GM23248 (cell line): ENCODE results near the gene GUCY2F. TPM values are rescaled to one million over a fixed set of nuclear protein-coding genes. Genes with fewer than 3 reads are reported as not detected.
A peak's percentile ranks its signal among the peaks of the same experiment; 100 is the strongest.

Experiments used
- DNase-seq: peaks from one replicate; pipeline ENCODE4 v3.0.0-alpha.2; 2015
- H2AFZ ChIP-seq: fragments of 200-600 bp; sonication (generic); 2 replicates; pipeline ENCODE4 v1.6.1; 2016; ENCODE audit warnings: antibody characterized with exemption
- H3F3A ChIP-seq: fragments of 200-600 bp; sonication (generic); 2 replicates; pipeline ENCODE4 v1.6.1; 2016; ENCODE audit warnings: mild to moderate bottlenecking, antibody characterized with exemption, mixed run types; ENCODE audit not compliant: insufficient read depth
- H3K27ac ChIP-seq: fragments of 200-600 bp; sonication (generic); 2 replicates; pipeline ENCODE4 v1.5.1; 2016; ENCODE audit warnings: mild to moderate bottlenecking
- H3K27me3 ChIP-seq: fragments of 200-600 bp; sonication (generic); replicated peaks from 2 replicates; pipeline ENCODE4 v1.6.1; 2016; ENCODE audit warnings: mild to moderate bottlenecking; ENCODE audit not compliant: insufficient read depth
- H3K36me3 ChIP-seq: fragments of 200-600 bp; sonication (generic); 2 replicates; pipeline ENCODE4 v1.6.1; 2016; ENCODE audit warnings: low read depth, mild to moderate bottlenecking
- H3K4me1 ChIP-seq: fragments of 200-600 bp; sonication (generic); 2 replicates; pipeline ENCODE4 v1.6.1; 2016; ENCODE audit warnings: mild to moderate bottlenecking; ENCODE audit not compliant: insufficient read depth
- H3K4me2 ChIP-seq: fragments of 200-600 bp; sonication (generic); one replicate; pipeline ENCODE4 v1.6.1; 2016; ENCODE audit warnings: mild to moderate bottlenecking; ENCODE audit not compliant: unreplicated experiment
- H3K4me3 ChIP-seq: fragments of 200-600 bp; sonication (generic); 2 replicates; pipeline ENCODE4 v1.5.1; 2016; ENCODE audit warnings: mild to moderate bottlenecking
- H3K79me2 ChIP-seq: fragments of 200-600 bp; sonication (generic); 2 replicates; pipeline ENCODE4 v1.6.1; 2016; ENCODE audit warnings: mild to moderate bottlenecking; ENCODE audit not compliant: insufficient read depth
- H3K9ac ChIP-seq: fragments of 200-600 bp; sonication (generic); 2 replicates; pipeline ENCODE4 v1.6.1; 2016; ENCODE audit warnings: mild to moderate bottlenecking
- H3K9me2 ChIP-seq: fragments of 200-600 bp; sonication (generic); 2 replicates; pipeline ENCODE4 v1.6.1; 2016; ENCODE audit warnings: mixed run types, mild to moderate bottlenecking, moderate library complexity; ENCODE audit not compliant: insufficient read depth
- H3K9me3 ChIP-seq: fragments of 200-600 bp; sonication (generic); one replicate; pipeline ENCODE4 v1.6.1; 2017; ENCODE audit warnings: low read depth
- H4K20me1 ChIP-seq: fragments of 200-600 bp; sonication (generic); 2 replicates; pipeline ENCODE4 v1.6.0; 2016; ENCODE audit not compliant: insufficient read depth
- EZH2 ChIP-seq: fragments of 200-600 bp; sonication (generic); IDR thresholded peaks from 2 replicates; pipeline ENCODE4 v1.6.1; 2018; ENCODE audit warnings: antibody characterized with exemption, mild to moderate bottlenecking; ENCODE audit not compliant: insufficient read depth, poor library complexity, severe bottlenecking
- EZH2phosphoT487 ChIP-seq: fragments of 200-600 bp; sonication (generic); IDR thresholded peaks from 2 replicates; pipeline ENCODE4 v1.6.1; 2018; ENCODE audit warnings: antibody characterized with exemption, moderate library complexity, mild to moderate bottlenecking, low read depth; ENCODE audit not compliant: insufficient read depth
- WGBS, 2 experiments: methylation state at CpG; one replicate each; pipeline ENCODE4 v1.1.6; 2015 to 2017; ENCODE audit warnings: low lambda C conversion rate in 2 of 2, low coverage in 1 of 2; ENCODE audit errors: missing lambda C conversion rate in 2 of 2; 5-methylcytosine and 5-hydroxymethylcytosine counted together
- in situ Hi-C: fragments of 300-500 bp; cut with MboI; formaldehyde crosslinking; loops from 2 replicates; pipeline ENCODE4 v1.15.0; 2020
- polyA plus RNA-seq: library from polyadenylated mRNA; unstranded; fragments of >200 nt; fragmentation: Nextera tagmentation; extraction: Ambion mirVana; gene quantifications from 2 replicates; pipeline ENCODE4 v1.2.1, GENCODE V29; 2016
- total RNA-seq: library from RNA; depleted of rRNA; stranded (reverse); fragments of >200 nt; shearing (Covaris generic); gene quantifications from 2 replicates; pipeline ENCODE4 v1.2.3, GENCODE V29; 2014

The GUCY2F gene
- total and polyA plus RNA-seq, 2 experiments from 2014 or later: not detected

DNA sequence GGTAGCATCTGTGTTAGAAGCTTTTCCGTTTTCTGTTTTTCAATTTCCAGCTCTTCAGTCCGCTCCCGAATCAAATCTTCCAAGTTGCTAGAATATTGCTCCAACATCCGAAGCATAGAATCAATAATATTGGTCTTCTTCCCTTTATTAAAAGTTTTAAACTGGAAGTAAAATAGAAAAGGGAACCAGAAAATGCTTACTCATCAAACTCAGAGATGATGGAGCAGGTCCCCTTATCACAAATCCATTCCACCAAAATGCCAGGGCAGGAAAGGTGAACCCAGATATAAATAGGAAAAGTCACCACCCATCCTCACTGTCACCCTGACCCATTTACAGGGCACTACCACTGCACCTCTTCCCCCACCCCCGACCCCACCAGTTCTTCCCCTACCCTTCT is 89.0 kb downstream of the GUCY2F start:
- Histone ChIP-seq H4K20me1 (no peaks in the 10 kb centered on the region), H3K9me2 (no peaks in the 10 kb centered on the region), H3K27ac (no peak overlapping the region), H3K36me3 (no peaks in the 10 kb centered on the region), H3K9ac (no peak overlapping the region), H3K4me2 (no peak overlapping the region), H3K9me3 (no peaks in the 10 kb centered on the region), H3K4me3 (no peak overlapping the region), H3K4me1 (no peaks in the 10 kb centered on the region), H3F3A (no peaks in the 10 kb centered on the region), H3K79me2 (no peaks in the 10 kb centered on the region), H3K27me3 (no peaks in the 10 kb centered on the region), H2AFZ (no peak overlapping the region)
- no peak for DNase-seq
- in situ Hi-C loops: loop anchor here (25.0 kb wide), 1 partner anchor 681 kb away; no protein-coding TSS in a partner anchor
- 60 to 68% methylated on average over 4 to 5 of the region's 5 CpGs for WGBS, 2 experiments
- no peak for TF ChIP-seq EZH2
- no peak for TF ChIP-seq EZH2phosphoT487

DNA sequence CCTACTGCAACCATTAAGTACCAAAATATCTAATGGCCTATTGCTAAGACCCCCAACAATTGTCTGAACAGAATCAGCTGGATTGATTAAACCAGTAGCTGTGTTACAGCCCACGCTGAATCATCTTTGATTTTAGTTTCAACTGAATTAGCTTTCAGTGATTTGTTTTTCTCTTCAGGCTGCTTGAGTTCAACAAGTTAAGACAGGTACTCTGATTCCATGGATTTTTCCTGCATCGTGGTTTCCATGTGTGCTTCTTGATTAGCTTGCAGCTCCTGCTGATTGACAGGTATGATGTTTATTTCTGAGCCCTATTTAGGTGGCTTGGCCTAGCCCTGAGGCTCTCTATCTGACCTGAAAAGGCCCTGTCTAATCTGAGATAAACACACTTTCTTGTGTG is 91.3 kb downstream of the GUCY2F start:
- Histone ChIP-seq H3K27ac (no peak overlapping the region), H2AFZ (no peak overlapping the region), H3F3A (no peaks in the 10 kb centered on the region), H3K36me3 (no peaks in the 10 kb centered on the region), H3K9me2 (no peaks in the 10 kb centered on the region), H4K20me1 (no peaks in the 10 kb centered on the region), H3K27me3 (no peaks in the 10 kb centered on the region), H3K9ac (no peak overlapping the region), H3K4me3 (no peak overlapping the region), H3K9me3 (no peaks in the 10 kb centered on the region), H3K79me2 (no peaks in the 10 kb centered on the region), H3K4me2 (no peak overlapping the region), H3K4me1 (no peaks in the 10 kb centered on the region)
- WGBS, 2 experiments: 21 to 28% methylated on average over 2 of the region's 2 CpGs
- TF ChIP-seq EZH2 (no peak), EZH2phosphoT487 (no peak)
- no peak for DNase-seq
- in situ Hi-C loops: loop anchor here (25.0 kb wide), 1 partner anchor 678 kb away; no protein-coding TSS in a partner anchor

DNA sequence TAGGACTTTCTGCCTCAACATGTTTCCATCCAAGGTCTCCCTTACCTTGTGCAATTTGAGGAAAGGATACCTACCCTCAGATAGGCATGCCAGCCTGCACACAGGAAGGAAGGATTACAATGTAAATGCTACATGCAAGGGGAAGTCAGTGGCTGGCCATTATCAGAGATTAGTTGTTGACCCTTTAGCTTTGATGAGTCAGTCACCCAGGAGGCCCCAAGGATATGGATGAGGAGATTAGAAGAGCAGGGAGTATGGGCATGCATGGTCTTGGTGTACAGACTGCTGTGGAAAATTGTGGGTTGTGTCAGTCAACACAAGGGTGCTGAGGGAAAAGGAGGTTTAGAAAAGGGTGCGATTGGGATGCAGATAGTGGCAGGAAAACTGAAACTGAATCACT is 92.0 kb downstream of the GUCY2F start:
- 70 to 100% methylated on average over 1 of the region's 1 CpG for WGBS, 2 experiments
- no peak overlapping the region for H3K4me3 ChIP-seq
- no peaks in the 10 kb centered on the region for H3K36me3 ChIP-seq
- H3K79me2 ChIP-seq: no peaks in the 10 kb centered on the region
- TF ChIP-seq EZH2 (no peak), EZH2phosphoT487 (no peak)
- no peak overlapping the region for H2AFZ ChIP-seq
- H3K4me1 ChIP-seq: no peaks in the 10 kb centered on the region
- no peak for DNase-seq
- no peaks in the 10 kb centered on the region for H3K27me3 ChIP-seq
- in situ Hi-C loops: loop anchor here (25.0 kb wide), 1 partner anchor 678 kb away; no protein-coding TSS in a partner anchor
- no peaks in the 10 kb centered on the region for H3K9me2 ChIP-seq
- H3F3A ChIP-seq: no peaks in the 10 kb centered on the region
- no peaks in the 10 kb centered on the region for H4K20me1 ChIP-seq
- no peak overlapping the region for H3K27ac ChIP-seq
- H3K9me3 ChIP-seq: no peaks in the 10 kb centered on the region
- H3K9ac ChIP-seq: no peak overlapping the region
- H3K4me2 ChIP-seq: no peak overlapping the region

DNA sequence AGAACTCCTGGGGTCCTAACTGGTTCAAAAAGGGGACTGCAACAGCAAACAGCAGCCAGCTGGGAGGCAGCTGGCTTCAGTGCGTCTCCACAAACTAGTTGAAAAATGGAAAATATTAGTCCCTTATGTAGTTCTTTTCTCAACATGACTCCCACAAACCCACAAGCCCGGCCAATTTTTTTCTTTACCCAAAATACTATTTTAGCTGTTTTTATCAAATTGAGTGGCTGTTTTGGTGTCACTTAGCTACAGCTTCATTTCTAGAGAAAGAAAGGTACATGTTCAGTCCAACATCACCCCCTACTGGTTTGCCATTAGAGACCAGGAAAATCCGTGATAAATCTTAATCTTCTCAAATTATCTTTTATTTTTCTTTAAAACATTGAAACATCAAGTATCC is 97.2 kb downstream of the GUCY2F start:
- no peaks in the 10 kb centered on the region for H3K79me2 ChIP-seq
- no peaks in the 10 kb centered on the region for H4K20me1 ChIP-seq
- peak; percentile 49 for DNase-seq
- no peak overlapping the region for H3K4me3 ChIP-seq
- no peaks in the 10 kb centered on the region for H3K9me2 ChIP-seq
- no peaks in the 10 kb centered on the region for H3K4me1 ChIP-seq
- no peak overlapping the region for H3K4me2 ChIP-seq
- H3K9ac ChIP-seq: no peak overlapping the region
- in situ Hi-C loops: loop anchor here (25.0 kb wide), 1 partner anchor 672 kb away; no protein-coding TSS in a partner anchor
- H2AFZ ChIP-seq: no peak overlapping the region
- H3K27me3 ChIP-seq: no peaks in the 10 kb centered on the region
- H3K27ac ChIP-seq: no peak overlapping the region
- no peaks in the 10 kb centered on the region for H3K36me3 ChIP-seq
- H3K9me3 ChIP-seq: no peaks in the 10 kb centered on the region
- WGBS, 2 experiments: 0 to 14% methylated on average over 2 to 3 of the region's 3 CpGs
- no peak for TF ChIP-seq EZH2phosphoT487
- no peaks in the 10 kb centered on the region for H3F3A ChIP-seq

DNA sequence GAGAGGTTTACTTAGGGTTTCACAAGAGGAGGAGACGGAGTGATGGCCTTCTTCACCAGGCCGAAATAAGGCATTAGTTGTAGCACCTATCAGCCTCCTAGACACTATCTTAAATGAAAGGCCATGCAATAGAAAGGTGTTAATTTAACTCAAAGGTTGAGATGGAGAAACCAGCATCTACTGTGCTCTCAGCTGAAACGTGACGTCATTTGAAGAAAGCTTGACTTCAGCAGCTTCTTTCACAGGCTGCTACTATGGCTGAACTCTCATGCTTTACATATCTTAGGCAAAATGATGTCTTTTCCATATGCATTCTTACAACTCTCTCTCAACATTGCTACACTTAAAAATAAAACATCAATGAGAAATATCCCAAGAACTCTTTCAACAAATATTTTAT is 99.6 kb downstream of the GUCY2F start:
- Histone ChIP-seq H3K36me3 (no peaks in the 10 kb centered on the region), H4K20me1 (no peaks in the 10 kb centered on the region), H3K9me3 (no peaks in the 10 kb centered on the region), H3F3A (no peaks in the 10 kb centered on the region), H3K9ac (no peak overlapping the region), H3K27ac (no peak overlapping the region), H3K4me2 (no peak overlapping the region), H3K4me1 (no peaks in the 10 kb centered on the region), H3K9me2 (no peaks in the 10 kb centered on the region), H3K79me2 (no peaks in the 10 kb centered on the region), H3K4me3 (no peak overlapping the region), H3K27me3 (no peaks in the 10 kb centered on the region), H2AFZ (no peak overlapping the region)
- in situ Hi-C loops: loop anchor here (25.0 kb wide), 1 partner anchor 670 kb away; no protein-coding TSS in a partner anchor
- no peak for TF ChIP-seq EZH2
- no peak for TF ChIP-seq EZH2phosphoT487
- WGBS, 2 experiments: 71 to 73% methylated on average over 4 of the region's 4 CpGs
- DNase-seq: no peak
